GM18520 (cell line): ENCODE measurements around the gene WNK3.
"Not testable (repeated sequence)": the region's sequence is repeated elsewhere in the genome, so short reads cannot be mapped to it uniquely, and the experiment has no call there.

Experiments
- ATAC-seq: cut with Tn5 transposase; IDR thresholded peaks from one replicate; pipeline ENCODE4 v1.9.1; 2021; ENCODE audit not compliant: unreplicated experiment

The WNK3 gene

GRCh38 chrX:54357414-54358377 is at the start of gene WNK3:
TSS of gene WNK3 (minus strand) at chrX:54358046.
- ATAC-seq = no peak

GRCh38 chrX:54407266-54407665 is 49.4 kb upstream of the WNK3 start:
- no peak for ATAC-seq

GRCh38 chrX:54397113-54397512 is 39.3 kb upstream of the WNK3 start:
- ATAC-seq = no peak

GRCh38 chrX:54386314-54386713 is 28.5 kb upstream of the WNK3 start:
- ATAC-seq = no peak

- not testable (repeated sequence) for ATAC-seq
Measured at GRCh38 chrX:54384661-54385060, 26.8 kb upstream of the WNK3 start.

GRCh38 chrX:54359408-54359807 is 1.6 kb upstream of the WNK3 start:
- ATAC-seq = no peak

- no peak for ATAC-seq
Measured at GRCh38 chrX:54358424-54359211, 772 bp upstream of the WNK3 start.

GRCh38 chrX:54352677-54353076 is 5.2 kb downstream of the WNK3 start:
- ATAC-seq = no peak

- ATAC-seq = not testable (repeated sequence)
Measured at GRCh38 chrX:54337383-54337782, 20.5 kb downstream of the WNK3 start.

GRCh38 chrX:54325077-54325476 is 32.8 kb downstream of the WNK3 start:
- no peak for ATAC-seq

GRCh38 chrX:54320067-54320466 is 37.8 kb downstream of the WNK3 start:
- ATAC-seq = no peak

- no peak for ATAC-seq
Measured at GRCh38 chrX:54306379-54306778, 51.5 kb downstream of the WNK3 start.

- no peak for ATAC-seq
Measured at GRCh38 chrX:54301516-54301915, 56.3 kb downstream of the WNK3 start.

GRCh38 chrX:54294306-54294705 is 63.5 kb downstream of the WNK3 start:
- ATAC-seq = no peak

GRCh38 chrX:54292755-54293154 is 65.1 kb downstream of the WNK3 start:
- no peak for ATAC-seq

GRCh38 chrX:54291758-54292157 is 66.1 kb downstream of the WNK3 start:
- no peak for ATAC-seq

GRCh38 chrX:54288968-54289367 is 68.9 kb downstream of the WNK3 start:
- ATAC-seq = no peak

GRCh38 chrX:54288277-54288676 is 69.6 kb downstream of the WNK3 start:
- ATAC-seq = no peak

GRCh38 chrX:54281676-54282075 is 76.2 kb downstream of the WNK3 start:
- ATAC-seq = no peak

- no peak for ATAC-seq
Measured at GRCh38 chrX:54280466-54280865, 77.4 kb downstream of the WNK3 start.

- no peak for ATAC-seq
Measured at GRCh38 chrX:54271664-54272063, 86.2 kb downstream of the WNK3 start.

- ATAC-seq = no peak
Measured at GRCh38 chrX:54248309-54248708, 109.5 kb downstream of the WNK3 start.
